NOMO-1 treated with DMSO at 0.1 percent for 48 hours (cell line): ENCODE measurements around the gene VOPP1.
A peak's percentile ranks its signal among the peaks of the same experiment; 100 is the strongest.
"Not testable (repeated sequence)": the region's sequence is repeated elsewhere in the genome, so short reads cannot be mapped to it uniquely, and the experiment has no call there.

Experiments used
- DNase-seq: peaks from one replicate; lab custom pipeline; 2025; ENCODE audit not compliant: unreplicated experiment; lab: John Stamatoyannopoulos, UW

Gene VOPP1

DNA sequence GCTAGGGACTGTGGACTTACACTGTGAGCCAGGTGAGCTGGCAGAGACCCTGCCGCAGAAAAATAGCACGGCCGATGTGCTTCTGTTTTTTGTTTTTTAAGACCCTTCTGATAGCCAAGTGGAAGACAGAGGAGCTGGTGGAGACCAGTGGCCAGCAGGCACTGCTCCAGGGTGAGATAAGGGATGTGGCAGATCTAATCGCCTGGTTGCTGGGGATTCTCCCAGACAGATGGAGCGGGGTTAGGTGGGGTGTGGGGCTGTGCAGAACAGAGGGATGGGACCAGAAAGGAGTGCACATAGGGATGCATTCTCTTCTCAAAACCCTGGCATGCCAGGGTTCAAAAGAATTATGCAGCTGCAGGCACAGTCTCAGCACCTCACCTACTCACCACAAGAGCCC is 82.2 kb downstream of the VOPP1 start:
- no peak for DNase-seq

DNA sequence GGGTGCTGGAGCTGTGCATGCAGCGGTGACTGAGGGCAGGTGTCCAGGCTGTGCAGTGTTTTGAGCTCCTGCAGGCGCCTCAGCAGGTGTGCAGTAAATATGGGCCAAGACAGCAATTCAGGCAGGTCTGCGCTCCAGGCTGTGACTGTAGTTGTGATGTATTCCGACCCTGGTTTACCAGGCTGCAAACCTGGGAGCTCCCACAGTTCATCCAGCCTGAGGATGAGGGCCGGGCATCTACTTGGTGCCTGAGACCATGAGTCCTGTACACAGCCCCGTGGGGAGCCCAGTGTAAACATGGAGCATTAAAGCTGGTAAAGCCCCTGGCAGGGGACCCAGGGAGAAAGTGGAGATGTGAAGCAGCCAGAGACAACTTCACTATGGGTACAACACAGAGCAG is 82.8 kb downstream of the VOPP1 start:
- DNase-seq = no peak

DNA sequence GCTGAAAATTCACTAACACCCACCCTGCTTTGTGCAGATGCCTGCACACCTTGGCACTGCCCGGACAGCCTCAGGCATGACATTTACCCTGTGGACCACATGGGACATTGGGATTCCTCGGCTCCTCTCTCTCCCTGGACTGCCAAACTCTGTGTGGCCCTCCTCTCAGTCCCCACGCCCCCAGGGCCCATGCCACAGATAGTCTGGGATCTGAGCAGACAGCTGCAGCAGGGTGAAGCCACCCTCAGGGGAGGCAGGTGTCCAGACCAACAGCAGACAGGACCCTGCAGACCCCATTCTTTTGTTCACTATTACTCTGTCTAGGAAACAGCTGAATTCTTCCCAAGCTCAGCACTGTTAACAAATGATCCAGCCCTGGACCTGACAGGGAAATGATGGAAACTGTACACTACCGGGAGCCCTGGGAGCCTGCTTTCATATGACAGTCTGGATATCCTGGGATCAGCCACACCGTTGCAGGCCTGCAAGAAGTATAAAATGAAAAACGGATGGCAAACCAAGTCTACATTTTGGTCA is 83.4 kb downstream of the VOPP1 start:
- DNase-seq = no peak

DNA sequence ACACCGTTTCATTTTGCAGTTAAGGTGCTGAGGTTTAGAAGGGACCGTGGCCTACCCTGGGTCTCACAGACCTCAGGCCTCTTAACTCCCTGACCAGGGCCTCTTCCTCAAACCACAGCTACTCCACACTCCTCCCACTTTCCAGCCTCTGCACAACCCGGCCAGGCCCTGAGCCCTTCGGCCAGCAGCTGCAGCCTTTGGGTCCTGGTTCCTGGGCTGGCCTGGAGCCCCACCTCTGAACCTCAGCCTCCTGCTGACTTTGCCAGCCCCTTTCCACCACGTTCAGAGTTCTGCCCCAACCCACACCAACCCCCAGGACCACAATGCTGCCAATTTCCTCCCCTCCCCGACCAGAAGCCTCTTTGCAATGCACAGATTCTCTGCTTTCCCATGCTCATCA is 84.1 kb downstream of the VOPP1 start:
- no peak for DNase-seq

DNA sequence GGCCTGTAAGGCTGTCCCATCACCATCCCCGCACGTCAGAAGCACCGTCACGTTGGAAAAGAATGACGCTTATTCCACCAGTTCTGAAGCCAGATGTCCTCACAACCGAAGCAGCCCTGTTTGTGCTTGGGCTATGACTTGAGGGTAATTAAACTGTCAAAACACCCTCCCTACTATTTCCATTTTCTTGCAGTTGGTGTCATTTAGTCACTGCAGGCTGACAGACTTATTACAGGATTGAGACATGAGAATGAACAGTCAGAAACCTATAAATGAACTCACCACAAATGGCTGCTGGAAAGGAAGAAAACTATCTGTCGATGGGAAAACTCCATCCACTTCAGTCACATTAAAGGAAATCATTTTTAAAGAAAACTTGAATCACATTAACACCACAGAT is 85.3 kb downstream of the VOPP1 start:
- DNase-seq = no peak

DNA sequence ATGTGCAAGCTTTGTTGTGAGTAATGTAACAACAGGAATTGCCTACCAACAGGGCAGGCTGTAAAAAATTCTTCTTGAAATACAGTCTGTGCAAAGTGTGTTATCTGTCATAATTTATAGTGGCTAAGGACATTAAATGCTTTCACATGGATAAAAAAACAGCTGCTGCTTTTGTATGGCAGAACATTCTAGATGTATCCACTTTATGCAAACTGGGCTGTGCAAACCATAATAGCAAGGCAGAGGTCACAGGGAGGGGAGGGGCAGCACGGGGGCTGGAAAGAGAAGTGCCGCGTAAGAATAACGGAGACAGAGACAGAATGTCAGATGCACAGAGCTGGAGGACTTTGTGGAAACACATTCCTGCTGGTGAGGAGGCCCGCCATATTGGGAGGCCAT is 86.1 kb downstream of the VOPP1 start:
- no peak for DNase-seq

DNA sequence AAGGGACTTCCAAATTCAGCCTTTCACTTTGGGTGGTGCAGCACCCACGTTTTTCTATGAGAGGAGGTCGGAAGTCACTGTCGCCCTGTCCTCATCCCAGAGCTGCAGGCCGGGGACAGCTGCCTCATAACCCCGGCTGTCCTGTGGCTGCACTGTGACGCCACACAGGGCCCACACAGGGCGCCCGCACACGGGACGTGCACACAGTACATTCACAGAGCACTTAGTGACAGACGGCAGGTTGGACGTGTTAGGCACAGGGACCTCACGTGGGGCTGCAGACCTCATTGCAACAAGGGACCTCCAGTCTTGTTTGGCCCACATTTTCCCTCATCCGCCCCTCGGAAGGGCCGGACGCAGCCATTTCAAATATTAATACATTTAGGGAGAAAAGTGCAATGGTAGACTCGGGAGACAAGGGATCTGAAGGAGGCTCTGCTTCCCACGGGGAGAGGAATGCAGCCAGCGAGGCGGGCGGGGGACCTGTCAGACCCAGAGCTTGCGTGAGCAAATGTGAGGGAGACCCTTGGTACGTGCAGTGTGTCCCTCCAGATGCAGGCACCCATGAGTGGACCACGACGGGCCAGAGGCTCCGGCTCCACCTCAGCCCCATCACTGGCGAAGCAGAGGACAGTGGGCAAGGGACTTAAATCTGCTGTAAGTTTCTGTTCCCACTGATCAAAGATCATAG is 86.7 kb downstream of the VOPP1 start:
- DNase-seq = no peak

DNA sequence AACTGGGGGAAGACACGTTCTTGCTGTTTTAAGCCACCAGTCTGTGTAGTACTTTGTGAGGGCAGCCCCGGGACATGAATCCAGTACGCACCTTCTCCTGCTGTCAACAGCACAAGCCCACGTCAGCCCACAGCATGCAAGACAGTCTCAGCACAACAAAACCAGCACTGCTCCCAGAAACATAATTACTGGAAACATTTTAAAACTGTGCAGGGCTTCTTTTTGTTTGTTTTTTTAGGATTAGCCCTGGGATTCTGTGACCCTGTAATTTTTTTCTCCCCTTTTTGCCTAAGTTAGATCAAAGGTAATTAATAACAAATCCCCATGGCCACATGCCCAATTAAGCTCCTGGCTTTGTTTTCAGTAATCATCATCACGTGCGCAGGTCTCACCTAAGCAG is 87.5 kb downstream of the VOPP1 start:
- no peak for DNase-seq

DNA sequence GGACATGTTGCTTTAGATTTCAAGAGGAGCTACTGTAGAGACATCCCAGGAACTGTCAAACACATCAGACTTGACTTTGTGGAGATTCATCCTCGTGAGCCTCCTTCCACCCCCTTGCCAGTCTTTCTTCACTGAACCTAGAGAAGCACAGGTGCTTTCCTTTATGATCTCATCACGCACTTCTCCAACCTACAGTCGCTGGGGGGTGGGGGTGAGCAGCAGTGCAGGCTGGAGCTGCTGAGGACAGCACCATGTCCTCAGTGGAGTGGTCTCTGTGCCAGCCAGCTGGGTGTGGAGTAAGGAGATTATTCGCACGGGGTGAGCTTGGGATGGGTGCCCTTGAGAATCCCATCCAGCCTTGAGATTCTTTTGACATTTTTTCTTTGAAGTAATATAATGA is 88.1 kb downstream of the VOPP1 start:
- DNase-seq = no peak

DNA sequence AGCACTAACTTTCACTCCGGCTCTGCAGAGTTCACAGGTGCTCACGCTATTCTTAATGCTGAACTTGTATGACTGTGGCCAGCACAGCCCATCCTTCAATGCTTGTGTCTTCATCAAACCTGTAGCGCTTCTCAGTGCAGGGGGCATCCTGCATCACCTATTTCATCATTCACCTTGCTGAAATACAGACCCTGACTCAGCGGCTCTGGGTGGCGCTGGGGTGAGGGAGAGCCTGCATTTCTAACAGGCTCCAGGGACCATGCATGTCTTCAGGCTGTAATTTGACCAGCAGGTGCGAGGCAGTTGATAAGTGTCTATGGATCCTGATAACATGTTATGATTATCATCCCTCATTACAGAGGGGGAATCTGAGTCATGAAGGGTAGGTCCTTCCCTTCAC is 89.3 kb downstream of the VOPP1 start:
- no peak for DNase-seq

DNA sequence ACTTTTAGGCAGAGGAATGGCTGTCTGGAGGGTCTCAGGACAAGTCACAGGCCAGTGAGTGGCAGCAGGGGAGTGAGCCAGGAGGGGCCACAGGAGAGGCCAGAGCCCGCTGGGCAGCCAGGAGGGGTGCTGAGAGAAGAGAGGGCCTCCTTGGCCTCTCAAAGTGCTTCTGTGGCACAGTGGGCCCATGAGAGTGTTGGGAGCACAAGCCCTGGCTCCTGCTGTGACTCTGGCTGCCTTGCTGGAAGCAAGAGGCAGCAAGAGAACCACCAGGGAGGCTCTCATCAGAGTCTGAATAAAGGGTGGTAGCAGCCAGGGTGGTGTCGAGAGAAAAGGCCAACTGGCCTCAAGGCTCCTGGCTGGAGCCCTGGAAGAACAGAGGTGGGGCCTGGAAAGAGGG is 91.1 kb downstream of the VOPP1 start:
- DNase-seq = no peak

DNA sequence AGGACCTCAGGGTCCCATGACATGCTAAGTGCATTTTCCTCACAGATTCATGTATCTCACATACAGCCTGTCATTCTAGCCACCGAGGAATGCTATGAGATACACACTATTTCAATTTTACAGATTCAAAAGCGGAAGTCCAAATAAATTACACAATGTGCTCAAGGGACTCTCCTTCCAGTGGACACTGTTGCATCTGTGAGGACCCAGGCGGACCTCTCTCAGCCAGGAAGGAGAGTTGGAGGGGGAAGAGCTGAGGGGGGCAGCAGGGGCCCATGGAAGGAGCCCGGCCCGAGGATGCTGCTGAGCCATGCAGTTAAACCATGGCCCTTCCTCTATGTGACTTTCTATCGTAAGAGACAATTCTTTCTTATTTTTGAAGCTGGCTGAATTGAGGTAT is 93.6 kb downstream of the VOPP1 start:
- DNase-seq = peak; percentile 43

DNA sequence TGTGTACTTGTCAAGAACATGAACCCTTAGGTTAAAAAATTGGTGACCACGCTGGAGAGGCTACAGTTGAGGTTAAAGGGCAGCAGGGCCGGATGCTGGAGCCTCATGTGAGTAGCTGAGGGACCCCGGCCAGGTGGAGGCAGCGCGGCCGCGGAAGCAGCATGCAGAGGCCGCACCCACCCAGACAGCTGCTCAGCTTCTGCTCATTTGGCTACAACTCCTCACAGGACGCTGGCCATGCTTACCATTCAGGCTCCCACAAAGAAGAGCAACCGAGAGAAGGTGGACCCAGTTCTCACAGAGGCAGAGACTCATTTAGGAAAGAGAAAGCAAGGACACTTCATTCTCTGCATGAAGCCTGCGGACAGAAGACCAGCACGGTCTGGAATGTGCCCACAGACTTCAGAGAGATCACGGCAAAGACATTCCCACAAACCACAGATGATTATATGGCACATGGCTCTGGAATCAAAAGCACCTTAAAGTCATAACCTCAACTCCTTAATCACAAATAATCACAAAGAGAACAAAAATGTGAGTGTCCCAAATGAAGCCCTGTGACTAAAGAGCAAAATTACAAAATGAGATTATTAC is 94.4 kb downstream of the VOPP1 start:
- DNase-seq = no peak

DNA sequence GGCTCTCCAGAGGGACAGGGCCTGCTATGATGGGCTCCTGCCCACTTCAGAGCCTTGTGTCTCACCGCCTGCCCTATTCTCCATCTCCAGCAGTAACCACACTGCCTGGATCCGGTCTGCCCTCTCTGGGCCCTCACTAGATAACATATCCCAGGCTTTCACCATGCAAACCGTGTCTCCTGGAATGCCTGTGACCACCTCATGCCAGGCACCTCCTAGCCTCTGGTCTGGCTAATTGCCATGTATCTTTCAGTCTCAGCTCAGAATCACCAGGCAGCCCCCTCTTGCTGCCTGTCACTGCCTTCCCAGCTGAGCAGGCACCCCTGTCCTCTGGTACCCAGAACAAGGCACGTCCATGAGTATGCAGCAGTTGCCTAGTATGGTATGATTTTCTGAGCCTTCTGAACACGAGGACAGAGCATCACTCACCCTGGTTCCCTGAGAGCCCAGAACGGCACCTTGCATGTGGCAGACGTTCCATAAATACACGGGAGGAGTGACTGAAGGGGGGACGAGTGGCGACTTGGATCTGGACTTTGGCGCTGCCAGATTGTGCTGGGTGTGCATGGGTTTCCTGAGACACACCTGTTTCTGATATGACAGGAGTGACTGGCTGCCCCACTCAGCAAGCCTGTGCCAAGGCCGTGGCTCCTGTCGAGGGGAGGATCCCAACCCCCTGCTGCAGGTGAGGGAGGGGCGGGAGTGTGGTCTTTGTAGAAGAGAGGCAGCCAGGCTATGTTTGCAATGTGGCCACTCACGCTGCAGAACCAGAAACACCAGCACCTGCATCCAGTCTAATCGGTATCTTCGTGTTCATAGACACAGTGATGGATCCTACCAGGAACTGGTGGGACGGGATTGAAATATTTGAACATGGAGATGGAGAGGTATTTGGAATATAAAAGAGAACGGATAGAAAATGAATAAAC is 95.2 kb downstream of the VOPP1 start:
- no peak for DNase-seq

DNA sequence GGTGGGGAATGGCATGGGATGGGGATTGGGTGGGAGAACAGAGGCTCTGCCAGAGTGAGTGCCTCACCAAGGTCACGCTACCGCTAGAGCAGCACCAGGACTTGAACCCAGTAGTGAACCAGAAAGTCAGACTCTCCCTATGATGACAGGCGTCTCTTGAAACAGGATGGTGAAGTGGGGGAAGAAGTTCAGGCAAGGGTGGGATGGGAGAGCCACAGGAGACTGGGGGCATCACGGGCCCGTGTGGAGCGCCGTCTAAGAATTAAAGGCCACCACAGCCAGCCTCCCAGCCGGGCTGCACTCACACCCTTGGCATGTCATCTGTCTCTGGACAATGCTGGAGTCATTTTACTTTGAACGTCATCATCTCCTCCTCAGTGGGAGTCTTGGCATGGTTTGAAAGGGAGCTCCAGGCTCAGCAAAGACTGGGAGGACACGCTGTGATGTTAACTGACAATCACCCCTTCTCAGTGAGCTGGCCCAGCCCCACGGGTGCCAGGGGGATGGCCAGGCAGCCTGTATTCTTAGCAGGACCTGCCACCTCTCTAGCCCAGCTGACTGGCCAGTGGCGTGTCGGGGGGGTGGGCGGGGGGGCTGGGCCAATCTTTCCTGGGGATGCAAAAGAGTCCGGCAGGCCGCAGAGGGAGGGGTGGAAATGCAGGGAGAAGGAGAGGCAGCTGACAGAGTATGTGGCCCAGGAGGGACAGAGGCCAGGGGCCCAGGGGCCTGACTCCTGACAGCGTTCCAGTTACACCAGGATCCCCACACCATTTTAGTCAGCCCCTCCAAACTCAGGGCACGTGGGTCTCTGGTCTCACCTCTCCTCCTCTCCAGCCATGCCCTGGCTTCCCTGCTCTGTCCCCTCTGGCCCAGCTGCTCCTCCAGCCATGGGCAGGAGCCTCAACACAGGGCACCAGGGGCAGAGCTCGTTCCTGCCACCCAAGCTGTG is 96.2 kb downstream of the VOPP1 start:
- no peak for DNase-seq

DNA sequence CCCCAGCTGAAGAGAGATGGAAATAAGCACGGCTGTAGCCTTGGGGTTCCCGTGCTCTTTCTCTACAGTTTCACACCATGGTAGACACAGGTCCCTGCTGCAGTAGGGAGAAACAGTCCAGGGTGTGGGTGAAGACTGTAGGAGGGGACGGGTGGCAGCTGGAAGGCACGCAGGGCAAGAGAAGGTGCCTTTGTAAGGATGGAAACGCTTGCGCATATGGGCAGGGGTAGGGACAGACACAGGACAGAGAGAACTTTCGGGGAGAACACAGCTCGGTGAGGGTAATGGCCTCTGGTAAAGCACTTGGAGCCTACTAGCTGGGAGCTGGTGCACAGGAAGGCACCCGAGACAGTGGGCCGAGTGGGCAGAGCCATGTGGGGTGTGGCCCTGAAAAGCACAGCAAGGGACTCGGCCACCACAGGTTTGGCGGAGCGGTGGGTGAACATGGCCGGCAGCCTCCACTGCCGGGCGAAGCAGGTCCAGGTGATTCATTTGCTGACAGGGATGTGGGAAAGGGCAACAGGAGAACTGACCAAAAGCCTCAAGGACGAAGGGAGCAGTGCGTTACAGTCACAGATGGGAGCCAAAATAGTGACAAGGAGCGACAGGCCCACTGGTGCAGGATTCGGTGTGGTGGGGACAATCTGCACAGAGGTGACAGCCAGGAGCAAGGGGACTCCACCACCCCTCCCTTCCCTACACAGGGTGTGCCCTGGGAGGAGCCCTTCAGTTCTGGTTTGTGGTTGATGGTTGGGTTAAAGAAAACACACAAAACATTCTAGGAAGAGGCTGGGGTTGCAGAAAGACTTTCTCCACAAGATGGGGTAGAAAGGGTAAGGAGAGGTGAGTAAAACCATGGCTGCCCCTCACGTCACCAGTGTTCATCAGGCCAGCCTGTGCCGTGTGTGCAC is 97.1 kb downstream of the VOPP1 start:
- no peak for DNase-seq

DNA sequence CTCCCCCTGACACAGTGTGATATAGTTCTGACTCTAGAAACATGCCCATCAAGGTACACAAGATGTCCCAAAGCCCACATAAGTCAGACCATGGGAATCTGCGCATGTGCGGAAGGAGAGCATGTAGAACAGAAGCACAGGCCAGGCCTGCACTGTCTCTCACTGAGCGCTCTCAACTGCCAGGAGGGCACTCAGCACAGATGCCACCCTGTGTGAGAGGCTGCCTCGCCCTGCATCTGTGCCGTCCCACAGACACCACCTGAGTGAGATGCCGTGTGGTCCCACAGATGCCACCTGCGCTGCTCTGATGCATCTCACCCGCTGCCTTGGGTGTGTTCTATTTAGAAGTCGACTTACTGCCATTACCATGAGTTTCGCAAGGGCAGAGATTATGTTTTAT is 98.4 kb downstream of the VOPP1 start:
- no peak for DNase-seq

DNA sequence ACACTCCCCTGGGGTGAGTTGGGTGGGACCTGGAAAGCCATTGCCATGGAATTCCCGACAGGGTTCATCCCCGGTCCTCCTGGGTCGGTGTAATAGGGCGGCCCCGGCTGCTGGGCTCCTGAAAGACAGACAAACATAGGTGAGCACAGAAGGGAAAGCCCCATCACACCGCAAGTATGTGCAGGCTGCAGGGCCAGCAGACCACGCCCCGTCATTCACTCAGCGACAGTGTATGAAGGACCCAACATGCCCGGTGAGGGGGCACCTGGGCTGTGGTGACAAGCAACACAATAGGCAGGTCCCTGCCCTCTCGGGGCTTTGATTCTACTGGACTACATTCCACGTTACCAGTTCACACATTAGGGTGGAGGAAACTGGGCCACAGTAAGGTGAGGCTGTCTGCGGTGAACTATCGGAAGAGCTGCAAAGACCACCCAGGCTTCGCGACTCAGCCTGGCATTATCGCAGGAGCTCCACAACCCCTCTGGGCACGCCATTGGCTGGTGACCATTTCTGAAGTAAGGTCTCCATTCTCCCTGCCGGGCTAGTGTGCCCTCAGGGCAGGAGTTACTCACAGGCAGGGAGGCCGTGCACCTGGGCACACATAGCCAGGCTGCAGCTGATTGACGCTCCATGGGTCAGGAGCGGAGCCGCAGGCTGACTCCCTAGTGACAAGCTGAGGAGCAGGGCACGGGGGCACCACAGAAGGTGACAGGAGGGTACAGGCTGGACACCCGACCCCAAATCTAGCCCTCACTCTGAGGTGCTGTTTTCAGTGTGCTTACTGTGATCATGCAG is 99.2 kb downstream of the VOPP1 start:
- DNase-seq = no peak

DNA sequence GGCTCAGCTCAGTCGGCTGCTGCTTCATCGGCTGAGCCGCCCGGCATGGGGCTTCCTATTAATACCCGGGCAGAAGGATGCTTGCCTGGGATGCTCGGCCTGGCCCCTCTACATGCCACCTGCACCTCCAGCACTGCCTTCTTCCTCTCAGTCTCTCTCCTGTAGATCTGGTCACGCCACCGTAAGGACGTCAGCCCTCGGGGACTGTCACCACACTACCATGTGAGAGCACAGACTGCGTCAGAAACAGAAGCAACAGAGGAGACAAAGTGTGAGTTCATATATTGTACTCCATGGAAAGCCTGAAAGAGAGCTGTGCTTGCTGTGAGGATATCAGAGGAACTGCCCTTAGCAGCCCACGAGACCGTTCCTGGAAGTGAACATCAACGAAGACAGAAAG is 99.9 kb downstream of the VOPP1 start:
- not testable (repeated sequence) for DNase-seq
